ENCODE results near the gene SP1. TPM values are rescaled to one million over a fixed set of nuclear protein-coding genes. Genes with fewer than 3 reads are reported as not detected.
"Not testable (repeated sequence)": the region's sequence is repeated elsewhere in the genome, so short reads cannot be mapped to it uniquely, and the experiment has no call there.

SP1 gene
- polyA plus RNA-seq, 2 donors = 21.6 to 22.3 TPM

DNA sequence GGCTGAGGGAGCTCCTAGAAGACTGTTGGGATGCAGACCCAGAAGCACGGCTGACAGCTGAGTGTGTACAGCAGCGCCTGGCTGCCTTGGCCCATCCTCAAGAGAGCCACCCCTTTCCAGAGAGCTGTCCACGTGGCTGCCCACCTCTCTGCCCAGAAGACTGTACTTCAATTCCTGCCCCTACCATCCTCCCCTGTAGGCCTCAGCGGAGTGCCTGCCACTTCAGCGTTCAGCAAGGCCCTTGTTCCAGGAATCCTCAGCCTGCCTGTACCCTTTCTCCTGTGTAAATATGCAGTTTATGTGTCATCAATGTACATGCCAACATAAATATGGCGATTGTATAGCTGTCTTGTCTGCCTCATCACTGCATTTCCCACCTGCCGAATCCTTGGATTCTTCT is 51.2 kb downstream of the SP1 start:
- Histone ChIP-seq H3K4me1 (ENCODE audit: control insufficient read depth in 2 of 2, insufficient read depth in 2 of 2, low read length in 1 of 2) (no peaks in the 10 kb centered on the region), H3K36me3 (ENCODE audit: control insufficient read depth in 2 of 2, insufficient read depth in 2 of 2, low read length in 1 of 2) (no peaks in the 10 kb centered on the region), H3K27me3 (ENCODE audit: control insufficient read depth in 1 of 2, insufficient read depth in 2 of 2, low read length in 2 of 2) (no peaks in the 10 kb centered on the region), H3K27ac (ENCODE audit: low read depth in 2 of 2, low read length in 1 of 2) (no peak overlapping the region), H3K9me3 (ENCODE audit: control insufficient read depth in 2 of 2, insufficient read depth in 1 of 2, low read depth in 1 of 2, low read length in 1 of 2) (no peaks in the 10 kb centered on the region), H3K4me3 (ENCODE audit: low read depth in 1 of 2, low read length in 2 of 2) (no peak overlapping the region)
- 79 to 81% methylated on average over 7 of the region's 7 CpGs for WGBS, 2 donors

GRCh38 chr12:53435326-53435725 is 55.4 kb downstream of the SP1 start:
- not testable (repeated sequence) for H3K4me3 ChIP-seq (ENCODE audit: low read depth in 1 of 2, low read length in 2 of 2); H3K9me3 ChIP-seq (ENCODE audit: control insufficient read depth in 2 of 2, insufficient read depth in 1 of 2, low read depth in 1 of 2, low read length in 1 of 2); H3K4me1 ChIP-seq (ENCODE audit: control insufficient read depth in 2 of 2, insufficient read depth in 2 of 2, low read length in 1 of 2); H3K27me3 ChIP-seq (ENCODE audit: control insufficient read depth in 1 of 2, insufficient read depth in 2 of 2, low read length in 2 of 2); H3K27ac ChIP-seq (ENCODE audit: low read depth in 2 of 2, low read length in 1 of 2); H3K36me3 ChIP-seq (ENCODE audit: control insufficient read depth in 2 of 2, insufficient read depth in 2 of 2, low read length in 1 of 2)
- WGBS, 2 donors = 92 to 95% methylated on average over 9 of the region's 9 CpGs

- not testable (repeated sequence) for H3K4me1 ChIP-seq (ENCODE audit: control insufficient read depth in 2 of 2, insufficient read depth in 2 of 2, low read length in 1 of 2); H3K36me3 ChIP-seq (ENCODE audit: control insufficient read depth in 2 of 2, insufficient read depth in 2 of 2, low read length in 1 of 2); H3K27ac ChIP-seq (ENCODE audit: low read depth in 2 of 2, low read length in 1 of 2); H3K9me3 ChIP-seq (ENCODE audit: control insufficient read depth in 2 of 2, insufficient read depth in 1 of 2, low read depth in 1 of 2, low read length in 1 of 2); H3K27me3 ChIP-seq (ENCODE audit: control insufficient read depth in 1 of 2, insufficient read depth in 2 of 2, low read length in 2 of 2); H3K4me3 ChIP-seq (ENCODE audit: low read depth in 1 of 2, low read length in 2 of 2)
Measured at GRCh38 chr12:53439582-53439981, 59.6 kb downstream of the SP1 start.

DNA sequence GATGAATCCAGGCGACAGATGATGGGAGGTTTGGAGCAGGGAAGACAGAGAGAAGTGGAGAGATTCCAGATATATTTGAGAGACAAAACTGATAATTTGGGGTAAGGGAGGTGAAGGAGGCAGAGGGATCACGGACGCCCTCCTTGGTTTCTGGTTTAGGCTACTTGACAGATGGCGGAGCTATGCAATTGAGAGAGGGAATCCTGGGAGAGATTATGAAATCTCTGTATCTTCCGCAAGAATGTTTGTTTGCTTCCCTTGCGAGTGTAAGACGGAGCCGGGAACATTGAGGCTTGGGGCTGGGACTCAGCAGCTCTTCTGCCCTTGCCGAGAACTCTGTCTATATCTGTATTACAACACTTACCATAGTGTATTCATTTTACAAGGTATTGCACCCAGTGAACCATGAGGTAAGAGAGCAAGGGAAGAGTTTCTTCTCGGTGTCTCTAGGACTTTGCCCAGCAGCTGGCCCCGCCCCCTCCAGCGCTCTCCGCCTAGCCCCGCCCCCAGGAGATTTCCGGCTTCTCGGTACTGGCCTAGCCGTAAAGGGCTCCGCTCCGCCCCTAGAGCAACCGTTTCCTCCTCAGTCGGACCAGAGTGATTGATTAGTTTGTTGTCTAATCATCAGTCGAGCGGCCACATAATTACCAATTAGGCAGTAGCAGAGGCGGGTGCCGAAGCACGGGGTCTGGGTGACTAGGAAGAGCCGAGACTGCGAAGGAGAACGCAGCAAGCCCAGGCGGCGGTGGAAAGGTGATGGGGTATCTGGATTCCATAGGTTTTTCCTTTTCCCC is 61.3 kb downstream of the SP1 start, which contains the start of gene PRR13:
PRR13 (plus strand) TSS at position 695 of the 794 bp plus-strand sequence. CDS start 981 bp downstream, outside the sequence.
- Histone ChIP-seq H3K4me1 (ENCODE audit: control insufficient read depth in 2 of 2, insufficient read depth in 2 of 2, low read length in 1 of 2) (peaks cover 0 to 5% of the 10 kb centered on the region in 2 donors), H3K27ac (ENCODE audit: low read depth in 2 of 2, low read length in 1 of 2) (peak within 1 kb of the TSS; percentile 93 to 96), H3K4me3 (ENCODE audit: low read depth in 1 of 2, low read length in 2 of 2) (peak within 1 kb of the TSS; percentile 63 to 93), H3K36me3 (ENCODE audit: control insufficient read depth in 2 of 2, insufficient read depth in 2 of 2, low read length in 1 of 2) (peaks cover 4 to 5% of the 10 kb centered on the region in 2 donors), H3K9me3 (ENCODE audit: control insufficient read depth in 2 of 2, insufficient read depth in 1 of 2, low read depth in 1 of 2, low read length in 1 of 2) (no peaks in the 10 kb centered on the region), H3K27me3 (ENCODE audit: control insufficient read depth in 1 of 2, insufficient read depth in 2 of 2, low read length in 2 of 2) (no peaks in the 10 kb centered on the region)
- 1 to 2% methylated on average over 31 of the region's 31 CpGs for WGBS, 2 donors

DNA sequence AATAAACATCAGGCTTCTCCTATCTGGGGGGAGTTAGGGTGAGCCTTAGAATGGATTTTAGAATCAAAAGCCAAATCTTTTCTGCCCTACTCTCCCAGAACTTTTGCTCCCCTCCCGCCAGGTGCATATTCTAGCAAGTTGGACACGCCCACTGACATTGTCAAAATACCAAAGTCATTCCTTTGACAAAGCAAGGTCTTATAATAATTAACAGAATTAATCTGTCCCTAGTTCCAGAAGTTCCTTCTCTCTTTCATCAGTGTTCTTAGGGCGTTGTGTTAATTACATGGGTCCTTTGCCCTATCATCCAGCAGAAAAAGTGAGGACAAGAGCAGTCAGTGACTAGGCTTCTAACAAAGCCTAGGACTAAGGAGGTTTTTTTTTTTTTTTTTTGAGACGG is 64.0 kb downstream of the SP1 start:
- H3K27me3 ChIP-seq (ENCODE audit: control insufficient read depth in 1 of 2, insufficient read depth in 2 of 2, low read length in 2 of 2) = no peaks in the 10 kb centered on the region
- H3K36me3 ChIP-seq (ENCODE audit: control insufficient read depth in 2 of 2, insufficient read depth in 2 of 2, low read length in 1 of 2) = peaks cover 4 to 5% of the 10 kb centered on the region in 2 donors
- H3K4me3 ChIP-seq (ENCODE audit: low read depth in 1 of 2, low read length in 2 of 2) = no peak overlapping the region
- H3K4me1 ChIP-seq (ENCODE audit: control insufficient read depth in 2 of 2, insufficient read depth in 2 of 2, low read length in 1 of 2) = peaks cover 0 to 5% of the 10 kb centered on the region in 2 donors
- 74 to 93% methylated on average over 4 of the region's 4 CpGs for WGBS, 2 donors
- no peak overlapping the region for H3K27ac ChIP-seq (ENCODE audit: low read depth in 2 of 2, low read length in 1 of 2)
- no peaks in the 10 kb centered on the region for H3K9me3 ChIP-seq (ENCODE audit: control insufficient read depth in 2 of 2, insufficient read depth in 1 of 2, low read depth in 1 of 2, low read length in 1 of 2)

- H3K9me3 ChIP-seq (ENCODE audit: control insufficient read depth in 2 of 2, insufficient read depth in 1 of 2, low read depth in 1 of 2, low read length in 1 of 2); H3K27me3 ChIP-seq (ENCODE audit: control insufficient read depth in 1 of 2, insufficient read depth in 2 of 2, low read length in 2 of 2); H3K4me3 ChIP-seq (ENCODE audit: low read depth in 1 of 2, low read length in 2 of 2); H3K4me1 ChIP-seq (ENCODE audit: control insufficient read depth in 2 of 2, insufficient read depth in 2 of 2, low read length in 1 of 2); H3K36me3 ChIP-seq (ENCODE audit: control insufficient read depth in 2 of 2, insufficient read depth in 2 of 2, low read length in 1 of 2); H3K27ac ChIP-seq (ENCODE audit: low read depth in 2 of 2, low read length in 1 of 2): not testable (repeated sequence)
- WGBS, 2 donors = 85 to 89% methylated on average over 11 of the region's 11 CpGs
Measured at GRCh38 chr12:53444593-53445325, 64.8 kb downstream of the SP1 start.

GRCh38 chr12:53450936-53451335 is 71.0 kb downstream of the SP1 start:
- peaks cover 0 to 3% of the 10 kb centered on the region in 2 donors for H3K4me1 ChIP-seq (ENCODE audit: control insufficient read depth in 2 of 2, insufficient read depth in 2 of 2, low read length in 1 of 2)
- no peak overlapping the region for H3K27ac ChIP-seq (ENCODE audit: low read depth in 2 of 2, low read length in 1 of 2)
- peaks cover 0 to 9% of the 10 kb centered on the region in 2 donors for H3K36me3 ChIP-seq (ENCODE audit: control insufficient read depth in 2 of 2, insufficient read depth in 2 of 2, low read length in 1 of 2)
- no peaks in the 10 kb centered on the region for H3K27me3 ChIP-seq (ENCODE audit: control insufficient read depth in 1 of 2, insufficient read depth in 2 of 2, low read length in 2 of 2)
- no peaks in the 10 kb centered on the region for H3K9me3 ChIP-seq (ENCODE audit: control insufficient read depth in 2 of 2, insufficient read depth in 1 of 2, low read depth in 1 of 2, low read length in 1 of 2)
- no peak overlapping the region for H3K4me3 ChIP-seq (ENCODE audit: low read depth in 1 of 2, low read length in 2 of 2)
- 87 to 93% methylated on average over 7 of the region's 7 CpGs for WGBS, 2 donors

GRCh38 chr12:53451661-53452158 is 71.7 kb downstream of the SP1 start, which contains the start of gene PCBP2:
Gene PCBP2, plus strand, starts transcription at chr12:53452102. Its CDS starts 2,699 bp downstream, at chr12:53454801.
- no peaks in the 10 kb centered on the region for H3K9me3 ChIP-seq (ENCODE audit: control insufficient read depth in 2 of 2, insufficient read depth in 1 of 2, low read depth in 1 of 2, low read length in 1 of 2)
- H3K4me3 ChIP-seq (ENCODE audit: low read depth in 1 of 2, low read length in 2 of 2) = peak within 1 kb of the TSS; percentile 81 to 85
- 0% methylated on average over 24 to 31 of the region's 32 CpGs for WGBS, 2 donors
- H3K4me1 ChIP-seq (ENCODE audit: control insufficient read depth in 2 of 2, insufficient read depth in 2 of 2, low read length in 1 of 2) = peaks cover 0 to 3% of the 10 kb centered on the region in 2 donors
- peak within 1 kb of the TSS; percentile 97 to 99 for H3K27ac ChIP-seq (ENCODE audit: low read depth in 2 of 2, low read length in 1 of 2)
- H3K27me3 ChIP-seq (ENCODE audit: control insufficient read depth in 1 of 2, insufficient read depth in 2 of 2, low read length in 2 of 2) = no peaks in the 10 kb centered on the region
- peaks cover 2 to 13% of the 10 kb centered on the region in 2 donors for H3K36me3 ChIP-seq (ENCODE audit: control insufficient read depth in 2 of 2, insufficient read depth in 2 of 2, low read length in 1 of 2)

DNA sequence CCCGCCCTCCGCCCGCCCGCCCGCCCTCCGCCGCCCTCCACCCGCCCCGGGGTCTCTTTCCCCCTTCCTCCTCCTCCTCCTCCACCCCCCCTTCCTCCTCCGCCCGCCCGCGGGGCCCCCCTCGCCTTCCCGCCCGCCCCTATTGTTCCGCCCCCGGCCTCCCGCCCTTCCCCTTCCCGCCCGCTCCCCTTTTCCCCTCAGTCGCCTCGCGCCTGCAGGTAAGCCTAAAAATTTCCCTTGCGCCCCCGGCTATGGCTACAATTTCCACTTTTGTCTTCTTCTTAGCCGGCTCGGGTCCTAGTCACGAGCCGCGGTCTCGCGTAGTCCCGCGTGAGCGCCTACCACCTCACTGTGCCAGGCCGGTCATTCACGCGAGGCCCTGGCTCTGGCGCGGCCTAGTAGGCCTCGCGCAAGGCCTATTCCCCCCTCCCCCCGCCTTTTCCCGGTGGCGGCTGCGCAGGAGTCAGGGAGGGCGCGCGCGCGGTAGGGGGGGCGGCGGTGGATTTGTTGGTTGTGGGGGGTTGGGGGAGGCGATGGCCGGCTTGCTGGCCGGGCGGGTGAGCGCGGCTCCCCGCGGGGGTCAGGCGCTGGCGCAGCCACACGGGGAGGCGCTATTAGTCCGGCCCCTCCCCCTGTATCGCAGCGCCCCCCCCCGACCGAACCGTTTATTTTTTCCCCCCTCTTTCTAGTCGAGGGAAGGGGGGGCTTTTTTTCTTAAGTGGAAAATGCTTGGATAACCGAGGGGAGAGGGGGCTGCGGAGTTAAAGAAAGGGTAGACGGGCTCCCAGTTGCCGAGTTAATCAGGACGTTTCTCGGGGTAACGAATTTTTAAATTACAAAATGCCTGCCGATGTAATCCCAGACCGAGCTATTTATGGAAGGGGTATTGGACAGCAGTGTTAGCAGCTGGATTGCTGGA is 72.4 kb downstream of the SP1 start:
- H3K4me1 ChIP-seq (ENCODE audit: control insufficient read depth in 2 of 2, insufficient read depth in 2 of 2, low read length in 1 of 2) = peaks cover 0 to 3% of the 10 kb centered on the region in 2 donors
- peaks cover 8 to 16% of the 10 kb centered on the region in 2 donors for H3K36me3 ChIP-seq (ENCODE audit: control insufficient read depth in 2 of 2, insufficient read depth in 2 of 2, low read length in 1 of 2)
- 1% methylated on average over 43 to 69 of the region's 82 CpGs for WGBS, 2 donors
- H3K9me3 ChIP-seq (ENCODE audit: control insufficient read depth in 2 of 2, insufficient read depth in 1 of 2, low read depth in 1 of 2, low read length in 1 of 2) = no peaks in the 10 kb centered on the region
- peak overlapping the region; percentile 97 to 99 for H3K27ac ChIP-seq (ENCODE audit: low read depth in 2 of 2, low read length in 1 of 2)
- H3K4me3 ChIP-seq (ENCODE audit: low read depth in 1 of 2, low read length in 2 of 2) = peak overlapping the region; percentile 81 to 85
- H3K27me3 ChIP-seq (ENCODE audit: control insufficient read depth in 1 of 2, insufficient read depth in 2 of 2, low read length in 2 of 2) = no peaks in the 10 kb centered on the region
